GM19324 (cell line): Measurements from ENCODE around the gene SV2B.

Experiments
- ATAC-seq: cut with Tn5 transposase; IDR thresholded peaks from one replicate; pipeline ENCODE4 v1.9.1; 2021; ENCODE audit warnings: mild to moderate bottlenecking, moderate library complexity; ENCODE audit not compliant: unreplicated experiment, low FRiP score

Gene SV2B

DNA sequence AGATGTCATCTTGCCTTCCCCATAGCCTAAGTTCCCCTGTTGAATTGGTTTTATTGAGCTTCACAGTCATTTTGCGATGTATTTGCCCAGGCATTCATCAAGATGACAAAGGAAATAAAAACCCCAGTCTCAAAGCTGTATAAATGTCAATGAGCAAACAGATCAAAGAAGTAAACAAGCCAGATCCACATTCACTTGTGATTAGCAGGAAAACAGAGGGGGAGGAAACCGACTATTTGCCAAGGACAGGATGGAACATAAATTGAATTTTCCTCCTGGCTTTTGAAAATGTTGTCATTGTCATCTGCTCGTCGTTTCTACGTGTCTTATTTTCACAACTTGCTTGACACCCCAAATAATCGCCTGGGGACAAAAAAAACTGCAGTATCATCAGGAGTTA is 83.5 kb downstream of the SV2B start:
- no peak for ATAC-seq

GRCh38 chr15:91184441-91184840 is 84.4 kb downstream of the SV2B start:
- ATAC-seq, result no peak

GRCh38 chr15:91186904-91187656 is 87.0 kb downstream of the SV2B start:
- ATAC-seq, result no peak

DNA sequence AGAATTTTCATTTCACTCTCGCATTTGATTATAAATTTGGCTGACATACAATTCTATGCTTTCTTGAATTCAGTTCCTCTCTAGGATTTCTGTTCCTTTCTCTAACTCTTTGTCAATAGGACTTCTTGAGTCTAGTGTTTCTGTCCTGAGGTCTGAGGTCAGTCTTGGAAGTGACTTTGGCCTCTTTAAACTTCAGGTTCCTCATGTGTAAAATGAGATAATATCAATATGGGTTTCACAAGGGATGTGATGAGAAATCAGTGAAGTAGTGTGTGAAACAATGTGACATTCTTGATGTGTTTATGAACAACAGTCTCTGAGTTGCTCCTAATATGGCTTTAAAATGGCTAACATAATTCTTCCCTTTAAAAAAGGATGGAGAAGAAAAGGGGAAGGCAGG is 92.2 kb downstream of the SV2B start:
- ATAC-seq, result no peak

DNA sequence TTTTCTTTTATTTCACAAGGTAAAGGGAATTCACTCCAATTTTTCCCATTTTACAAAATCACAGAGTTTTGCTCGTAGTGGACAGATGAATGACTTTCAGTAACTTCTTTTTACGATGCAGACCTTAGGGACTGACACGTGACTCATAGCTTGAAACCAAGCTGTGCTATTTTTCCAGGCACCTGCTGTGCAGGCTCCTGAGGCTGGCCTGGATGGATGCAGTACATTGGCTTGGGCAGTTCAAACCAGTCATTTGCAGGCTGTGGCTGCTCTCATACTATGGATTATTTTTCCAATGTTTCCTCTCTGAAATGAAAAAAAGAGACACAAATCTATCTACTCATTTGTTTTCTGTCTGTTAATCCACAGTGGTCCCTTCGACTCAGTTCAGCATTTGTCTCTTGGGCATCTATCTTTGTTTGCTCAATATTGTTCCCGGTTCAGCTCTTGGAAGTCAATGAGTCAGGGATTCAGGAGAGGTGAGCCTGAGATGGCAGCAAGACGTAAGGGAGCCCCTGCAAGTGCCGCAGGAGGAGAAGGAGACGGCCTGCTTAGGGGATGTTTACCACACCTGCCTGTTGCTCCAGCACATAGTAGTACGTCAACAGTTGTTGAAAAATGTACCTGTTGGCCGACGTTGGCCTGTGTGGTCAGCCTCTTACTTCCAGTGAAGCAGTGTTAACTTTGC is 92.8 kb downstream of the SV2B start:
- no peak for ATAC-seq

- no peak for ATAC-seq
These were observed 93.3 kb downstream of the SV2B start for GRCh38 chr15:91193378-91193720.

GRCh38 chr15:91196127-91196526 is 96.1 kb downstream of the SV2B start:
- ATAC-seq, result no peak

GRCh38 chr15:91196768-91197167 is 96.7 kb downstream of the SV2B start:
- ATAC-seq, result no peak

- no peak for ATAC-seq
These were observed 99.5 kb downstream of the SV2B start for GRCh38 chr15:91199511-91199910.

- ATAC-seq, result no peak
These were observed 100.2 kb downstream of the SV2B start for GRCh38 chr15:91200101-91200754.

GRCh38 chr15:91202510-91203102 is 102.5 kb downstream of the SV2B start:
- no peak for ATAC-seq

DNA sequence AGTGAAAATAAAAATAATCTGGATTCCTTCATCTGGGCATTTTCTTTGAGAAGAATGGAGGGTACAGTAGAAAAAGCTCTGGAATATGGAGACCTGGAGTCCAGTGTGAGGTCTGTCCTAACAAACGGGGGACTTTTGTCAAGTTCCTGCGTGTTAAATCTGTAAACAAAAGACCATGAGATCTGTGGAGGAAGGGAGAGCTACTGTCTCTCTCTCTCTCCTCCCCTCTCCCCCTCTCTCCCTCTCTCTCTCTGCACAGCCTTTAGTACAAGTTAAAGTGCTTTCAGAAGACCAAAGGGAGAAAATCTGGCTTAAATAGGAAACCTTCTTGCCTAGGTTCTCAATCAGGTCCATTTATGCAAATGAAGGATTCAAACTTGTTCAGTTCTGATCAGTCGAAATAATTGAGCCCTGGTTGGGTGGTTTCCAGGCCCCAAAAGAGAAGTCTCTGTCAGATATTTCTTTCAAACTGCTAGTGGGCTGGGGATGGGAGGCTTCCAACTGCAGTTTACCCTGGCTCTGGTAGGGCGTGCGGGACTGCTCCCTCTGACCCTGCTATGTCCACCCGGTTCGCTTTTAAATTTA is 103.7 kb downstream of the SV2B start:
- ATAC-seq, result no peak

DNA sequence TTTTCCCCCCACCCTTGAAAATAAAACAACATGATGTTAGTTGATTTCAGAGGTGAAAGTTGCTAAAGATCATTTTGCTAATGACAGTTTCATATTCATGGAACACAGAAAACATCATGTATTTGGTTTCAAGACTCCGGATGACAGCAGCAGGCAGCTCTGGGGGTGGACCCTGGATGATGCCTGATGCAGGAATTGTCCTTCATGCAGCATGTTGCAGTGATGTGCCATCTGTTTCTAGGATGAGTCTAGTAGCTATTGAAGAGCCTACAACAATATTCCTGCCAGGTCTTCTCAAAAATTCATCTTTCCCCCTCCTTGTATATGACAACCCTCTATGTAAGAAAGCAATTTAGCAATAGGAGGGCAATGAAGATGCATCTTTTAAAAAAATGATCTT is 108.3 kb downstream of the SV2B start:
- ATAC-seq, result no peak

GRCh38 chr15:91209318-91209717 is 109.3 kb downstream of the SV2B start:
- no peak for ATAC-seq

DNA sequence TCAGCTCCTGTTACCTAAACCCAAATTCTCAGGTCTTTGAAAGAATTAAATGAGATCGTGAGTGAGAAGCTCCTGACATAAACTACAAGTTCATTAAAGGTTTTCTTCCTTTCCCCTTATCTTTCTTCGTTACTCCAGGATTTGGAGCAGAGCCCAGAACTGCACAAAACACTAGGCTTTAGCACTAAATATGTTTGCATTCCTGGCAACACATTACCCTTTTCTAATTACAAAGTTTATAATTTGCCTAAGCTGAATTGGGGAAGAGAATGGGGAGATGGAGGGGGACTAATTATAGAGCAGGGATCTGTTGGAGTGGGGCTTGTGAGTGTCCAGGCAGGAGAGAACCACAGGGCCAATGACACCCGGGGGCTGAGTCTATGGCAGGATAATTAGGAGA is 109.7 kb downstream of the SV2B start:
- no peak for ATAC-seq

DNA sequence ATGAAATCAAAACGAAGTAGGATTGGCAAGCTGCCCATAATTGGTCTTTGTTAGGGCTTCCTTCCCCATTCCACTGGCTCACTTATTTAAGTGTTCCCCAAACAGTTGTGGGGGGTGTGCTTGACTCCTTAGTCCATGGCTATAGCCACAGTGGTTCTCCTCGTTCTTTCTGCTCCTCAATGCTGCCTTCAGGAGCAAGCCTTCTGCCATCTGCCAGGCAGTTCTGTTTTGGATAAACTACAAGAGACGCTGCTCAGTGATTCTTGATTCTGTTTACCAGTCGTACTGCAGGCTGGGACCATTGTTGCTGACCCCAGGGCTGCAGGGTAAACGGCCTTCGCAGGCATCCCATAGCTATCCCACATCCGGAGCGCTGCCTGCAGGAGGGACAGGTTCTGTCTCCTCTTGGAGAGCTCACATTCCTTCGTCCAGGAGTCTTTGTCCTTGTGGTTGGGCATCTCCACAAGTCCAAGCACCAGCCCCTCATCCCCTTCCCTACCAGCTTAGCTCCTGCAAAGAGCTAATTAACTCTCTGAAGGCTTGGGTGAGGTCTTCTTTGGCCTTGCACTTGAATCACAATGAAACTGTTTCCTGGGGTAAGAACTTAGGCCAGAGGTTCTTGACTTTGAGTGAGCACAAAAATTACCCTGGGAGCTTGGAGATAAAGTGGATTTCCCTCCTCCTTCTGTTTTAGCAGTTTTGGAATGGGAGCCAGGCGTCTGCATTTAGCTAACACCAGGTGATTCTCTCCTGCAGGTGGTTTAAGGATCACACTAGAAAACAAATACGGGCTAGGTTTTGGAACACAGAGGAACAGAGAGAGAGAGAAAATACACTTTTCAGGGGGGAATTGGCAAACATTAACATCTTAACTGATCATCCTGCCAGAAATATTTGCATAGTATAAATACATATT is 114.9 kb downstream of the SV2B start:
- ATAC-seq, result no peak

DNA sequence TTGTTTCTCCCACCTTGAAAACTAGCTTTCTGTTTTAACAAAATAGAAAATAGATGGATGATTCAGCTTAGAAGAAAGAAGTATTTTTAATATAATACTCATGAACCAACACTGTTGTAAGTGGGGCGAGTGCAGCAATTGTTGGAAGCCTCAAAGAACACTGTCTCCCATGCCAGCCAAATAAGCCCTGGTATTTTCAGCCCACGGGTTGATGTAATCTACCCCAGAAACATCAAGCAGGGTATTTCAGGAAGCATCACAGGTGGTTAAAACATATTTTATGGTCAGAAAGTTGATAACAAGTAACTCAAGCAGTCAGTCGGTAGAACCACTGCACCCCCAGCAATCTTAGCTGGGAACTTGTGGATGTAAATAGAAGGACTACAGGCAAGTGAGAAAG is 115.9 kb downstream of the SV2B start:
- ATAC-seq, result no peak

DNA sequence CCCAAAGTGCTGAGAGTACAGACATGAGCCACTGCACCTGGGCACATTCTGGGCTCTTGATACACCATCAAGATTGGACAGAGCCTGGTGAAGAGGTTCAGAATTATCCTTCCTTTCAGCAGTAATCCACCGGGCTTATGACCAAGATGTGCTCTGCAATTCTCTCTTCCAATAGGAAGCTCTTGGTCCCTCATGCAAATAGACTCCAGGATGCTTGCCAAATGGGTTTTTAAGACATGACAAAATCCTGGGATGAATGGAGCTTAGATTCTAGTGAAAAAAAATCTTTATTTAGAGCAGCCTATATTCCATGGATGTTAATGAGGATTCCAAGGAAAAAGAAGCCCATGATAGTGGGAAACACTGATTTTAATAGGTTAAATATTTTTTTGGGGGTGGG is 119.1 kb downstream of the SV2B start:
- ATAC-seq, result no peak

- no peak for ATAC-seq
These were observed 122.0 kb downstream of the SV2B start for GRCh38 chr15:91222052-91222451.

DNA sequence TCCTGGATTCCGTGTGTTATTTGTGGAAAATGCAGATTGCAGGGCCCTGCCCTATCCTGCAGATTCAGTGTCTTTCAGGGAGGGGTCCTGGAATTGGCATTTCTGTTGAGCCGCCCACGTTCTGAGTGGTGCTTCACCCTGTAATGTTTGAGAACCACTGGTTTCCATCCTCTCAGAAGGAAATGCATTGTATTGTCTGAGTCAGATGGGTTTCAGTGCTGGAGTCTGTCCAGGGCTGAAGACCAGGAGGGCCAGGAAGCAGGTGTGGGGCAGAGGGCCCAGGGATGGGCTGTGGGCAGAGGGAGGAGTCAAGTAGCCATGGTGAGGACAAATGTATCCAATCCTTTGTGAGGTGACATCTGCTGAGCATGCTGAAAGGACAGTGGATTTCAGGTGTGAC is 123.8 kb downstream of the SV2B start:
- no peak for ATAC-seq
